HG03342 (cell line): ENCODE results near the gene RBBP5.

Experiments
- ATAC-seq: cut with Tn5 transposase; IDR thresholded peaks from one replicate; pipeline ENCODE4 v1.9.1; 2021; ENCODE audit warnings: mild to moderate bottlenecking, moderate library complexity; ENCODE audit not compliant: unreplicated experiment

Gene RBBP5

GRCh38 chr1:205137901-205138300 is 16.1 kb upstream of the RBBP5 start:
- ATAC-seq: no peak

- no peak for ATAC-seq
Measured at GRCh38 chr1:205133287-205133686, 11.5 kb upstream of the RBBP5 start.

GRCh38 chr1:205129447-205130029 is 7.8 kb upstream of the RBBP5 start:
- ATAC-seq: no peak

GRCh38 chr1:205128050-205128449 is 6.3 kb upstream of the RBBP5 start:
- no peak for ATAC-seq

- no peak for ATAC-seq
Measured at GRCh38 chr1:205127646-205128045, 5.9 kb upstream of the RBBP5 start.

- ATAC-seq: no peak
Measured at GRCh38 chr1:205124726-205125125, 2.9 kb upstream of the RBBP5 start.

GRCh38 chr1:205122489-205122882 is 708 bp upstream of the RBBP5 start:
- ATAC-seq: no peak

- ATAC-seq: no peak
Measured at GRCh38 chr1:205118752-205119151, 3.0 kb downstream of the RBBP5 start.

- ATAC-seq: no peak
Measured at GRCh38 chr1:205111354-205111753, 10.4 kb downstream of the RBBP5 start.

- no peak for ATAC-seq
Measured at GRCh38 chr1:205109711-205110110, 12.1 kb downstream of the RBBP5 start.

GRCh38 chr1:205109269-205109668 is 12.5 kb downstream of the RBBP5 start:
- no peak for ATAC-seq

- ATAC-seq: no peak
Measured at GRCh38 chr1:205108464-205108863, 13.3 kb downstream of the RBBP5 start.

GRCh38 chr1:205107327-205107726 is 14.5 kb downstream of the RBBP5 start:
- ATAC-seq: no peak

- ATAC-seq: no peak
Measured at GRCh38 chr1:205102404-205102803, 19.4 kb downstream of the RBBP5 start.

GRCh38 chr1:205098242-205098641 is 23.5 kb downstream of the RBBP5 start:
- ATAC-seq: no peak

- no peak for ATAC-seq
Measured at GRCh38 chr1:205095422-205095821, 26.4 kb downstream of the RBBP5 start.

GRCh38 chr1:205091043-205091740 is 30.6 kb downstream of the RBBP5 start:
- no peak for ATAC-seq

GRCh38 chr1:205088341-205088740 is 33.4 kb downstream of the RBBP5 start:
- ATAC-seq: no peak

GRCh38 chr1:205084360-205084759 is 37.4 kb downstream of the RBBP5 start, which contains the start of gene TMEM81:
TSS of gene TMEM81 (minus strand) at chr1:205084460. CDS start at chr1:205084320, 140 bp downstream.
- no peak for ATAC-seq

GRCh38 chr1:205082431-205082830 is 39.3 kb downstream of the RBBP5 start:
- ATAC-seq: no peak

GRCh38 chr1:205077934-205078311 is 43.9 kb downstream of the RBBP5 start:
- ATAC-seq: no peak

GRCh38 chr1:205077158-205077933 is 44.4 kb downstream of the RBBP5 start:
- ATAC-seq: no peak
